Cardiac muscle cell (in vitro differentiated cells and primary cell): ENCODE results near the gene COMMD9. TPM values are rescaled to one million over a fixed set of nuclear protein-coding genes. Genes with fewer than 3 reads are reported as not detected.

Experiments used
- DNase-seq, 2 donors: peaks; one replicate each; pipeline versions ENCODE4 v3.0.0 to v3.0.0-alpha.2; 2010 to 2017; ENCODE audit warnings: low read depth in 1 of 2, low spot score in 1 of 2
- H3K27ac ChIP-seq: fragments of 200-600 bp; sonication (generic); 2 replicates; pipeline ENCODE4 v1.5.1; 2016
- H3K27me3 ChIP-seq: fragments of 200-600 bp; sonication (generic); 2 replicates; pipeline ENCODE4 v1.6.0; 2016; ENCODE audit warnings: control low read depth
- H3K36me3 ChIP-seq: fragments of 200-600 bp; sonication (generic); 2 replicates; pipeline ENCODE4 v1.5.1; 2016; ENCODE audit warnings: control low read depth
- H3K4me1 ChIP-seq: fragments of 200-600 bp; sonication (generic); 2 replicates; pipeline ENCODE4 v1.8.1; 2017; ENCODE audit warnings: low read depth, mild to moderate bottlenecking, mixed run types
- H3K4me3 ChIP-seq: fragments of 200-600 bp; sonication (generic); 2 replicates; pipeline ENCODE4 v1.5.1; 2016; ENCODE audit warnings: mild to moderate bottlenecking
- H3K9me3 ChIP-seq: fragments of 200-600 bp; sonication (generic); 2 replicates; pipeline ENCODE4 v1.5.1; 2017; ENCODE audit warnings: low read depth, mild to moderate bottlenecking, control low read depth
- CTCF ChIP-seq: IDR thresholded peaks from 2 replicates; pipeline ENCODE4 v1.5.1; 2012; ENCODE audit warnings: low read depth, mild to moderate bottlenecking, low read length
- polyA plus RNA-seq: library from polyadenylated mRNA; unstranded; fragments of >200 nt; fragmentation: Nextera tagmentation; extraction: Ambion mirVana; gene quantifications from 2 replicates; pipeline ENCODE4 v1.2.1, GENCODE V29; 2016
- total RNA-seq: library from RNA; depleted of rRNA; stranded (reverse); fragments of >200 nt; gene quantifications from 2 replicates; pipeline ENCODE4 v1.2.3, GENCODE V29; 2016

COMMD9 gene
- total and polyA plus RNA-seq, 2 experiments from 2014 or later: 34.2 to 84.9 TPM

- H3K4me3 ChIP-seq: no peak overlapping the region
- no peak for TF ChIP-seq CTCF
- DNase-seq: no peak
- no peak overlapping the region for H3K27ac ChIP-seq
- no peaks in the 10 kb centered on the region for H3K36me3 ChIP-seq
- no peaks in the 10 kb centered on the region for H3K9me3 ChIP-seq
- no peaks in the 10 kb centered on the region for H3K4me1 ChIP-seq
- no peaks in the 10 kb centered on the region for H3K27me3 ChIP-seq
Observed at GRCh38 chr11:36229091-36229705, 60.0 kb downstream of the COMMD9 start.

GRCh38 chr11:36228689-36229088 lies 60.5 kb downstream of the COMMD9 start:
- Histone ChIP-seq H3K27me3 (no peaks in the 10 kb centered on the region), H3K4me3 (no peak overlapping the region), H3K27ac (no peak overlapping the region), H3K9me3 (no peaks in the 10 kb centered on the region), H3K36me3 (no peaks in the 10 kb centered on the region), H3K4me1 (no peaks in the 10 kb centered on the region)
- no peak for TF ChIP-seq CTCF
- no peak for DNase-seq

GRCh38 chr11:36227044-36227443 lies 62.2 kb downstream of the COMMD9 start:
- no peaks in the 10 kb centered on the region for H3K4me1 ChIP-seq
- no peaks in the 10 kb centered on the region for H3K27me3 ChIP-seq
- TF ChIP-seq CTCF: no peak
- no peaks in the 10 kb centered on the region for H3K9me3 ChIP-seq
- H3K27ac ChIP-seq: no peak overlapping the region
- no peak overlapping the region for H3K4me3 ChIP-seq
- no peak for DNase-seq
- no peaks in the 10 kb centered on the region for H3K36me3 ChIP-seq

GRCh38 chr11:36224209-36224882 lies 64.9 kb downstream of the COMMD9 start:
- no peak overlapping the region for H3K4me3 ChIP-seq
- no peak overlapping the region for H3K27ac ChIP-seq
- no peaks in the 10 kb centered on the region for H3K27me3 ChIP-seq
- no peak for TF ChIP-seq CTCF
- DNase-seq: no peak
- H3K4me1 ChIP-seq: no peaks in the 10 kb centered on the region
- H3K36me3 ChIP-seq: no peaks in the 10 kb centered on the region
- no peaks in the 10 kb centered on the region for H3K9me3 ChIP-seq

GRCh38 chr11:36222831-36223635 lies 66.2 kb downstream of the COMMD9 start:
- no peak overlapping the region for H3K4me3 ChIP-seq
- DNase-seq: peak in 1 of 2 donors; percentile 38
- no peaks in the 10 kb centered on the region for H3K9me3 ChIP-seq
- H3K36me3 ChIP-seq: no peaks in the 10 kb centered on the region
- H3K27me3 ChIP-seq: no peaks in the 10 kb centered on the region
- H3K4me1 ChIP-seq: no peaks in the 10 kb centered on the region
- H3K27ac ChIP-seq: no peak overlapping the region
- no peak for TF ChIP-seq CTCF

Other genes starting within 250 kb of the COMMD9 start
- gene PRR5L, start 6.9 kb upstream of the COMMD9 start, total RNA-seq: 2.6 TPM in 2 replicates
- gene PRR5L, start 6.9 kb upstream of the COMMD9 start, polyA plus RNA-seq: 0.70 TPM in 1 of 2 replicates, not detected in the other
- 7.5 and 11.6 TPM in 2 replicates for gene TRAF6, start 220.8 kb upstream of the COMMD9 start, total RNA-seq
- gene TRAF6, start 220.8 kb upstream of the COMMD9 start, polyA plus RNA-seq: 6.6 and 13.2 TPM in 2 replicates